HEK293 (cell line): ENCODE data around the gene AMOTL1.

Experiments
- BCL6B ChIP-seq: fragments of 450-650 bp; formaldehyde crosslinking; IDR thresholded peaks from 2 replicates; pipeline ENCODE4 v1.5.1; 2017; ENCODE audit warnings: missing biosample characterization, missing genetic modification characterization
- CTCF ChIP-seq: fragments of 450-650 bp; formaldehyde crosslinking; IDR thresholded peaks from 2 replicates; pipeline ENCODE4 v1.5.1; 2016; ENCODE audit warnings: missing biosample characterization, missing genetic modification characterization
- EGR2 ChIP-seq: fragments of 450-650 bp; formaldehyde crosslinking; IDR thresholded peaks from 2 replicates; pipeline ENCODE4 v1.5.1; 2016; ENCODE audit warnings: low read depth, missing biosample characterization, missing genetic modification characterization
- GLI4 ChIP-seq: fragments of 450-650 bp; formaldehyde crosslinking; IDR thresholded peaks from 2 replicates; pipeline ENCODE4 v1.5.1; 2016; ENCODE audit warnings: missing biosample characterization, missing genetic modification characterization
- GLIS1 ChIP-seq: fragments of 450-650 bp; formaldehyde crosslinking; IDR thresholded peaks from 2 replicates; pipeline ENCODE4 v1.5.1; 2016; ENCODE audit warnings: missing biosample characterization, missing genetic modification characterization
- KLF1 ChIP-seq: fragments of 450-650 bp; formaldehyde crosslinking; IDR thresholded peaks from 2 replicates; pipeline ENCODE4 v1.5.1; 2016; ENCODE audit warnings: missing biosample characterization, missing genetic modification characterization
- SETDB1 ChIP-seq: IDR thresholded peaks from one replicate; pipeline ENCODE4 v1.6.1; 2017; ENCODE audit warnings: mild to moderate bottlenecking, low read length, moderate library complexity, mixed read lengths; ENCODE audit not compliant: insufficient read length
- YY2 ChIP-seq: fragments of 450-650 bp; formaldehyde crosslinking; IDR thresholded peaks from 2 replicates; pipeline ENCODE4 v1.5.1; 2016; ENCODE audit warnings: missing biosample characterization, missing genetic modification characterization
- ZBTB17 ChIP-seq: fragments of 450-650 bp; formaldehyde crosslinking; IDR thresholded peaks from 2 replicates; pipeline ENCODE4 v1.5.1; 2016; ENCODE audit warnings: missing biosample characterization, missing genetic modification characterization
- ZFP3 ChIP-seq: fragments of 450-650 bp; formaldehyde crosslinking; IDR thresholded peaks from 2 replicates; pipeline ENCODE4 v1.5.1; 2016; ENCODE audit warnings: low read depth, missing biosample characterization, missing genetic modification characterization
- ZNF114 ChIP-seq: fragments of 450-650 bp; formaldehyde crosslinking; IDR thresholded peaks from 2 replicates; pipeline ENCODE4 v1.5.0; 2017; ENCODE audit warnings: missing biosample characterization, missing genetic modification characterization
- ZNF148 ChIP-seq: fragments of 450-650 bp; formaldehyde crosslinking; IDR thresholded peaks from 2 replicates; pipeline ENCODE4 v1.5.0; 2017; ENCODE audit warnings: missing biosample characterization, missing genetic modification characterization, borderline replicate concordance
- ZNF174 ChIP-seq: fragments of 450-650 bp; formaldehyde crosslinking; IDR thresholded peaks from 2 replicates; pipeline ENCODE4 v1.5.0; 2017; ENCODE audit warnings: missing biosample characterization, mild to moderate bottlenecking, missing genetic modification characterization
- ZNF19 ChIP-seq: fragments of 450-650 bp; formaldehyde crosslinking; IDR thresholded peaks from 2 replicates; pipeline ENCODE4; 2016; ENCODE audit warnings: missing biosample characterization, missing genetic modification characterization, low read depth
- ZNF2 ChIP-seq: fragments of 450-650 bp; formaldehyde crosslinking; IDR thresholded peaks from 2 replicates; pipeline ENCODE4 v1.5.1; 2016; ENCODE audit warnings: missing biosample characterization, missing genetic modification characterization
- ZNF214 ChIP-seq: fragments of 450-650 bp; formaldehyde crosslinking; IDR thresholded peaks from 2 replicates; pipeline ENCODE4 v1.5.1; 2017; ENCODE audit warnings: missing biosample characterization, mild to moderate bottlenecking, missing genetic modification characterization, borderline replicate concordance
- ZNF239 ChIP-seq: fragments of 450-650 bp; formaldehyde crosslinking; IDR thresholded peaks from 2 replicates; pipeline ENCODE4 v1.5.1; 2016; ENCODE audit warnings: missing biosample characterization, missing genetic modification characterization
- ZNF274 ChIP-seq, 2 experiments: fragments of 200-500 bp in 1 of 2; fragments of 450-650 bp in 1 of 2; sonication (Bioruptor generic) in 1 of 2; formaldehyde crosslinking in 1 of 2; IDR thresholded peaks; 2 replicates each; pipeline versions ENCODE4 v1.5.1 to v1.6.1; 2014 to 2016; ENCODE audit warnings: borderline replicate concordance in 1 of 2, inconsistent platforms in 1 of 2, low read length in 1 of 2, missing biosample characterization in 1 of 2, missing genetic modification characterization in 1 of 2
- ZNF366 ChIP-seq: fragments of 450-650 bp; formaldehyde crosslinking; conservative IDR thresholded peaks from 2 replicates; pipeline ENCODE4 v1.5.1; 2016; ENCODE audit warnings: missing biosample characterization, missing genetic modification characterization
- ZNF544 ChIP-seq: fragments of 450-650 bp; formaldehyde crosslinking; IDR thresholded peaks from 2 replicates; pipeline ENCODE4 v1.5.0; 2017; ENCODE audit warnings: missing biosample characterization, missing genetic modification characterization
- ZNF660 ChIP-seq: fragments of 450-650 bp; IDR thresholded peaks from 2 replicates; pipeline ENCODE4 v1.5.1; 2018; ENCODE audit warnings: missing biosample characterization, mild to moderate bottlenecking, missing genetic modification characterization
- ZNF747 ChIP-seq: fragments of 450-650 bp; formaldehyde crosslinking; IDR thresholded peaks from 2 replicates; pipeline ENCODE4 v1.5.1; 2016; ENCODE audit warnings: missing biosample characterization, missing genetic modification characterization
- ZNF785 ChIP-seq: fragments of 450-650 bp; formaldehyde crosslinking; IDR thresholded peaks from 2 replicates; pipeline ENCODE4 v1.5.1; 2016; ENCODE audit warnings: missing biosample characterization, missing genetic modification characterization
- ZXDB ChIP-seq: fragments of 450-650 bp; formaldehyde crosslinking; IDR thresholded peaks from 2 replicates; pipeline ENCODE4 v1.5.1; 2016; ENCODE audit warnings: missing biosample characterization, missing genetic modification characterization
- TF ChIP-seq, protein P1 (sequence below): fragments of 450-650 bp; formaldehyde crosslinking; IDR thresholded peaks from 2 replicates; pipeline ENCODE4 v1.5.1; 2016; ENCODE audit warnings: missing biosample characterization, missing genetic modification characterization
- TF ChIP-seq, protein P2 (sequence below): fragments of 450-650 bp; formaldehyde crosslinking; IDR thresholded peaks from 2 replicates; pipeline ENCODE4 v1.5.1; 2016; ENCODE audit warnings: missing biosample characterization, missing genetic modification characterization
- TF ChIP-seq, protein P3 (sequence below): fragments of 450-650 bp; formaldehyde crosslinking; IDR thresholded peaks from 2 replicates; pipeline ENCODE4 v1.5.1; 2016; ENCODE audit warnings: missing biosample characterization, missing genetic modification characterization, low read depth

Gene AMOTL1

GRCh38 chr11:94741022-94741679, 27.0 kb upstream of the AMOTL1 start (continued):
- peak; percentile 73 for TF ChIP-seq GLI4 (tag by site-specific recombination)
- no peak for TF ChIP-seq KLF1
- no peak for TF ChIP-seq ZNF19
- TF ChIP-seq ZNF747 (tag by site-specific recombination), result no peak
- no peak for TF ChIP-seq ZNF174 (tag by site-specific recombination)
- TF ChIP-seq GLIS1 (tag by site-specific recombination), result peak; percentile 7
- no peak for TF ChIP-seq ZFP3 (tag by site-specific recombination)
- TF ChIP-seq, protein P1, sequence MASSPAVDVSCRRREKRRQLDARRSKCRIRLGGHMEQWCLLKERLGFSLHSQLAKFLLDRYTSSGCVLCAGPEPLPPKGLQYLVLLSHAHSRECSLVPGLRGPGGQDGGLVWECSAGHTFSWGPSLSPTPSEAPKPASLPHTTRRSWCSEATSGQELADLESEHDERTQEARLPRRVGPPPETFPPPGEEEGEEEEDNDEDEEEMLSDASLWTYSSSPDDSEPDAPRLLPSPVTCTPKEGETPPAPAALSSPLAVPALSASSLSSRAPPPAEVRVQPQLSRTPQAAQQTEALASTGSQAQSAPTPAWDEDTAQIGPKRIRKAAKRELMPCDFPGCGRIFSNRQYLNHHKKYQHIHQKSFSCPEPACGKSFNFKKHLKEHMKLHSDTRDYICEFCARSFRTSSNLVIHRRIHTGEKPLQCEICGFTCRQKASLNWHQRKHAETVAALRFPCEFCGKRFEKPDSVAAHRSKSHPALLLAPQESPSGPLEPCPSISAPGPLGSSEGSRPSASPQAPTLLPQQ (tag by site-specific recombination), result peak; percentile 56
- no peak for TF ChIP-seq ZNF148 (tag by site-specific recombination)
- no peak for TF ChIP-seq ZNF544 (tag by site-specific recombination)
- TF ChIP-seq, protein P2, sequence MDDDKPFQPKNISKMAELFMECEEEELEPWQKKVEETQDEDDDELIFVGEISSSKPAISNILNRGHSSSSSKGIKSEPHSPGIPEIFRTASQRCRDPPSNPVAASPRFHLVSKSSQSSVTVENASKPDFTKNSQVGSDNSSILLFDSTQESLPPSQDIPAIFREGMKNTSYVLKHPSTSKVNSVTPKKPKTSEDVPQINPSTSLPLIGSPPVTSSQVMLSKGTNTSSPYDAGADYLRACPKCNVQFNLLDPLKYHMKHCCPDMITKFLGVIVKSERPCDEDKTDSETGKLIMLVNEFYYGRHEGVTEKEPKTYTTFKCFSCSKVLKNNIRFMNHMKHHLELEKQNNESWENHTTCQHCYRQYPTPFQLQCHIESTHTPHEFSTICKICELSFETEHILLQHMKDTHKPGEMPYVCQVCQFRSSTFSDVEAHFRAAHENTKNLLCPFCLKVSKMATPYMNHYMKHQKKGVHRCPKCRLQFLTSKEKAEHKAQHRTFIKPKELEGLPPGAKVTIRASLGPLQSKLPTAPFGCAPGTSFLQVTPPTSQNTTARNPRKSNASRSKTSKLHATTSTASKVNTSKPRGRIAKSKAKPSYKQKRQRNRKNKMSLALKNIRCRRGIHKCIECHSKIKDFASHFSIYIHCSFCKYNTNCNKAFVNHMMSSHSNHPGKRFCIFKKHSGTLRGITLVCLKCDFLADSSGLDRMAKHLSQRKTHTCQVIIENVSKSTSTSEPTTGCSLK, result no peak
- TF ChIP-seq ZNF2 (tag by site-specific recombination), result 0 out of 2 replicates have a peak, but pooled peaks have one; percentile 59
- TF ChIP-seq ZNF114 (tag by site-specific recombination), result no peak
- 0 out of 2 replicates have a peak, but pooled peaks have one; percentile 29 for TF ChIP-seq YY2 (tag by site-specific recombination)
- TF ChIP-seq ZNF214 (tag by site-specific recombination), result no peak
- peak; percentile 23; the same call in 1 of the 2 replicates for TF ChIP-seq CTCF (tag by site-specific recombination)
- TF ChIP-seq ZNF239, result no peak
- TF ChIP-seq ZNF274 (IDR thresholded peaks at IDR 0.05; ENCODE audit: low read length), result no peak
- TF ChIP-seq ZNF274 (tag by site-specific recombination; IDR thresholded peaks at IDR 0.05; ENCODE audit: borderline replicate concordance), result no peak
- 0 out of 2 replicates have a peak, but pooled peaks have one; percentile 39 for TF ChIP-seq ZXDB (tag by site-specific recombination)
- TF ChIP-seq ZNF785 (tag by site-specific recombination), result 0 out of 2 replicates have a peak, but pooled peaks have one; percentile 50
- no peak for TF ChIP-seq SETDB1
- TF ChIP-seq, protein P3, sequence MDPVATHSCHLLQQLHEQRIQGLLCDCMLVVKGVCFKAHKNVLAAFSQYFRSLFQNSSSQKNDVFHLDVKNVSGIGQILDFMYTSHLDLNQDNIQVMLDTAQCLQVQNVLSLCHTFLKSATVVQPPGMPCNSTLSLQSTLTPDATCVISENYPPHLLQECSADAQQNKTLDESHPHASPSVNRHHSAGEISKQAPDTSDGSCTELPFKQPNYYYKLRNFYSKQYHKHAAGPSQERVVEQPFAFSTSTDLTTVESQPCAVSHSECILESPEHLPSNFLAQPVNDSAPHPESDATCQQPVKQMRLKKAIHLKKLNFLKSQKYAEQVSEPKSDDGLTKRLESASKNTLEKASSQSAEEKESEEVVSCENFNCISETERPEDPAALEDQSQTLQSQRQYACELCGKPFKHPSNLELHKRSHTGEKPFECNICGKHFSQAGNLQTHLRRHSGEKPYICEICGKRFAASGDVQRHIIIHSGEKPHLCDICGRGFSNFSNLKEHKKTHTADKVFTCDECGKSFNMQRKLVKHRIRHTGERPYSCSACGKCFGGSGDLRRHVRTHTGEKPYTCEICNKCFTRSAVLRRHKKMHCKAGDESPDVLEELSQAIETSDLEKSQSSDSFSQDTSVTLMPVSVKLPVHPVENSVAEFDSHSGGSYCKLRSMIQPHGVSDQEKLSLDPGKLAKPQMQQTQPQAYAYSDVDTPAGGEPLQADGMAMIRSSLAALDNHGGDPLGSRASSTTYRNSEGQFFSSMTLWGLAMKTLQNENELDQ (tag by site-specific recombination), result no peak
- TF ChIP-seq EGR2 (tag by site-specific recombination), result peak; percentile 59; the same call in 1 of the 2 replicates
- no peak; the same call in 1 of the 2 replicates for TF ChIP-seq ZNF660 (tag by site-specific recombination)
- TF ChIP-seq ZNF366 (tag by site-specific recombination), result peak; percentile 21; the same call in 1 of the 2 replicates
- peak; percentile 85 for TF ChIP-seq ZBTB17 (tag by site-specific recombination)
- no peak for TF ChIP-seq BCL6B (tag by site-specific recombination)
